Measurements from ENCODE around the gene CFAP97.
A peak's percentile ranks its signal among the peaks of the same experiment; 100 is the strongest.

CFAP97 gene

GRCh38 chr4:185196437-185196836 lies 7.4 kb downstream of the CFAP97 start:
- no peak for DNase-seq

GRCh38 chr4:185194924-185195888 lies 8.6 kb downstream of the CFAP97 start:
- DNase-seq, result no peak

- DNase-seq, result no peak
Observed at GRCh38 chr4:185192059-185192458, 11.7 kb downstream of the CFAP97 start.

GRCh38 chr4:185190306-185190856 lies 13.4 kb downstream of the CFAP97 start:
- DNase-seq, result no peak

DNA sequence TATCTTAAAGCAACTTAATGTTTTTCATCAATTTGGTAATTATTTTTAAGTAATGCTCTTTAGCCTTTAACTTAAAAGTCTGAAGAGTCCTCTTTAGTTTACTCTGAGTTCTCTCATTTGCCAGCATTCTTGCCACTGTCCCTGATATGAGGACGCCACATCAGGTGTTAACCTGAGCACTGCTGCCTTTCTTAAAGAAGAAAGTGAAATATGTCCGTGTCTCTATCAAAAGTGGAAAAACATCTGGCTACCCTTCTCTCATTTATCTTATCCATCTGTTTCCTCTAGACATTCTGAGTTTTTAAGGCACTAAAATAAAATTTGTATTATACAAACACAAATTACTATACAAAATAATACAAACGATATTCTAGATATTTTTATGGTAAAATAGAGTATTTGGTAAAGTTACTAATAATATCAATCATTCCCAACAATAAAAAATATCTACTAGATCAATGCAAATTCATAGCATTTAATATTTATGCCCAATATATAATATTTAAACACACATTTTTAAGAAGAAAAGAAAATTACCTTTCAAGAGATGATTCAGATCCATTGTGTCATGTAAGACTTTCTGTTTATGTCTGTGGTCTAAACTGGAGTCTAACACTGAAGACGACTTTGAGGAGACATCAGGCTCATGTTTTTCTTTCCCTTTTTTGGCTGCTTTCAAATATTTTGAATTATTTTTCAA lies 14.0 kb downstream of the CFAP97 start:
- DNase-seq, result no peak

DNA sequence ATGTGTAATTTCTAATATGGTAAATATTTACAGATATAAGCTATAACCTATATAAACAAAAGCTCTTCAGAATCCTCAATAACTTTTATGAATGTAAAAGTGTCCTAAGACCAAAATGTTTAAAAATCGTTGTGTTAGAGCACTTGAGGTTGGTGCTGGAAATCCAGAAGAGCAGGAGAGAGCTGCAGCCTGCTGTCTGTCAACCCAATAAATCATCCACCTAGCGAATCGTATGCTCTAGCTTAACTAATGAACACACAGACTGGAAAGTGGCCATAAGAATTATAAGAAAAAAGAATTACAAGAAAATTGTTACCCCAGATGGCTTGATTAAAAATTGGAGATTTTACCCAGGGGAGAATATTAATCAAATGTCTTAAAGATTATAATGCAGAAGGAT lies 17.0 kb downstream of the CFAP97 start:
- DNase-seq, result no peak

DNA sequence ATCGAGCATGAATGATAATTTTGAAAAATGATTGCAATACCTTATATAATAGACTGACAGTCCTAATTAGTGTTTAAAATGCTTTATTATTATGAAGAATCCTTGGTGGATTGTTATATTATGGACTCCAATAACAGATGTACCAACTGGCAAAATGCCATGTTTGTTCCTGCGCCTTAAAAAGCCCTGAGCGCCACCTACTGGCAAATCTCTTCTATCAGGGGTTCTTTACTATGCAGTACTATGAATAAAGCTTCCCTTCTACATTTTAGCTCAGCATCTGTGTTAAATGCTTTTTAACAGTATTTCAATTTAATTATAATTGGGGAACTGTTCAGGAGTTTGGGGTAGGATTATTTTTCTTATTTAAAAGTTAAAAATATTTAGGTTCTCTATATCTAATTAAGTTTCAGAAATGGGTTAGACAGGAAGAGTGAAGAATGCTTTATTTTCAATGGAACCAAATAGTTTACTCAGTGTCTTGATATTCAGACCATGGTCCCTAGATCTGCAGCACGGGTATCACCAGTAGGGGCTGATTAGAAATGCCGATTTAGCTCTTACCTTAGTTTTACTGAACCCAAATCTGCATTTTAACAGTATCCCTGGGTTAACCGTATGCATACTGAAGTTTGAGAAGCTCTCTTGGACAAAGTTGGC lies 20.0 kb downstream of the CFAP97 start:
- DNase-seq, result peak; percentile 56

- no peak for DNase-seq
Observed at GRCh38 chr4:185182239-185182638, 21.6 kb downstream of the CFAP97 start.

GRCh38 chr4:185179488-185179887 lies 24.3 kb downstream of the CFAP97 start:
- no peak for DNase-seq

GRCh38 chr4:185171373-185172071 lies 32.3 kb downstream of the CFAP97 start:
- no peak for DNase-seq

DNA sequence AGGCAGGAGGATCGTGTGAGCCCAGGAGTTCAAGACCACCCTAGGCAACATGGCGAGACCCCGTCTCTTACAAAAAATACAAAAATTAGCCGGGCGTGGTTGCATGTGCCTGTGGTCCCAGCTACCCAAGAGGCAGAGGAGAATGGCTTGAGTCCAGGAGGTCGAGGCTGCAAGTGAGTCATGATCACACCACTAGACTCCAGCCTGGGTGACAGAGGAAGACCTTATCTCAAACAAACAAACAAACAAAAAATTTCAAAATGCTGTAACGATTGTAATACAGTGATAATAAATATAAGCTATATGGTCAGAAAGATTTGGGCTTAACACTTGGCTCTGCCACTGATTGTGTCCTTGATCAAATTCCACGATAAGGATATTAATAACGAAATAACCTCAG lies 36.6 kb downstream of the CFAP97 start:
- DNase-seq, result no peak

GRCh38 chr4:185165605-185166063 lies 38.2 kb downstream of the CFAP97 start:
- DNase-seq, result no peak

- DNase-seq, result no peak
Observed at GRCh38 chr4:185151296-185151695, 52.5 kb downstream of the CFAP97 start.

GRCh38 chr4:185149392-185149791 lies 54.4 kb downstream of the CFAP97 start:
- DNase-seq, result no peak

- no peak for DNase-seq
Observed at GRCh38 chr4:185145572-185145971, 58.2 kb downstream of the CFAP97 start.

DNA sequence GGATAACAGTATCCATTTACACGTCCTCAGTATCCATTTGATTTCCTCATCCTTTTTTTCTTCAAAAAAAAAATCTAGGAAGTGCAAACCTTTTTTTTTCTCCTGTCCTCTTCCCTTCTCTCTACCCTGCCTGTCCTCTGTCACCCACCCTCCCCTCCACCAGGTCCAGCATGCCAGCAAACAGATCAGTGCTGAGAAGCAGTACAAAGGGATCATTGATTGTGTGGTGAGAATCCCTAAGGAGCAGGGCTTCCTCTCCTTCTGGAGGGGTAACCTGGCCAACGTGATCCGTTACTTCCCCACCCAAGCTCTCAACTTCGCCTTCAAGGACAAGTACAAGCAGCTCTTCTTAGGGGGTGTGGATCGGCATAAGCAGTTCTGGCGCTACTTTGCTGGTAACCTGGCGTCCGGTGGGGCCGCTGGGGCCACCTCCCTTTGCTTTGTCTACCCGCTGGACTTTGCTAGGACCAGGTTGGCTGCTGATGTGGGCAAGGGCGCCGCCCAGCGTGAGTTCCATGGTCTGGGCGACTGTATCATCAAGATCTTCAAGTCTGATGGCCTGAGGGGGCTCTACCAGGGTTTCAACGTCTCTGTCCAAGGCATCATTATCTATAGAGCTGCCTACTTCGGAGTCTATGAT lies 59.1 kb downstream of the CFAP97 start:
- no peak for DNase-seq

GRCh38 chr4:185143601-185143969 lies 60.2 kb downstream of the CFAP97 start:
- no peak for DNase-seq

DNA sequence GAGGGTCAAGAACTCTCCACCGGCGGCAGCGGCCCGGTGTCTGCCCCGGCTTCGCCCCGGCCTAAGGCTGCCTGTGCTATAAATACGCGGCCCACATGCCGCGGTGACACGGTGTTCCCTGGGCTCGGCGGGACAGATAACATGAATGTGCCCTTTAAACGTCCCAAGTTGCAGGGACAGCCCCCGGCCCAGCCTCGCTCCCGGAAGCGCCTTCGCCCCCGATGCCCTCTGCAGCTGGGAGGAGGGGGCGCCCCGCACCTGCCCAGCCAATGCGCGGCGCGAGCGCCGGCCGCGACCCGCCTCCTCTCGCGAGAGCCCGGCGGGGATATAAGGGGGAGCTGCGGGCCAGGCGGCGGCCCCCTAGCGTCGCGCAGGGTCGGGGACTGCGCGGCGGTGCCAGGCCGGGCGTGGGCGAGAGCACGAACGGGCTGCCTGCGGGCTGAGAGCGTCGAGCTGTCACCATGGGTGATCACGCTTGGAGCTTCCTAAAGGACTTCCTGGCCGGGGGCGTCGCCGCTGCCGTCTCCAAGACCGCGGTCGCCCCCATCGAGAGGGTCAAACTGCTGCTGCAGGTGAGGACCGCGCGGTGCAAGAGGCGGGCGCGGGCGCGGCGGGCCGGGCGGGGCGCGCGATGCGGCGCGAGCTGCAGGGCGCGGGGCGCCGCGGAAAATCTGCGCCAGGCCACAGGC lies 60.7 kb downstream of the CFAP97 start, which contains the start of gene SLC25A4:
Gene SLC25A4 (plus strand): TSS at position 355 of the 689 bp plus-strand sequence. CDS start 107 bp downstream, at position 462.
- peak; percentile 84 for DNase-seq

GRCh38 chr4:185142564-185142911 lies 61.3 kb downstream of the CFAP97 start:
- no peak for DNase-seq

- no peak for DNase-seq
Observed at GRCh38 chr4:185141777-185142176, 62.0 kb downstream of the CFAP97 start.

DNA sequence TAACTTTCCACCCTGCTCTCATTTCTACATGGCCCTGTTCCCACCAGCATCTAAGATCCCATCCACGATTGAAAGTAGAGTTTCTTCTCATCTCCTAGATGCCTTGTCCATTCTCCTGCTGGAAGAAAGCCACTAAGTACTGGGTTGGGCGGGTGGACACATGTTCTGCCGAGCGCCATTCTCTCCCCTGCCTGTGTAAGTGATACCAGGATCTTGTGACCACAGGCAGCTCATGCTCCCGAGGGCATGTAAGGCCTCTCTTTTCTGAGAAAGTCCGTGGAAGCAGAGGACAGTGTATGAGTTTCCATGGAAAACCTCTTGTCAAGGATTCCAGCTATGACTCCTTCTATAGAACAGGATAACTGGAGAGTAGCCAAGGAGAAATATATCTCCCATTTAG lies 64.1 kb downstream of the CFAP97 start:
- DNase-seq, result no peak

Measured in CD4-positive, alpha-beta T cell treated with Interferon gamma for 1 hour (primary cell).